GM23248 (cell line): ENCODE data around the gene PCDHB14.

Experiments used
- EZH2 ChIP-seq: fragments of 200-600 bp; sonication (generic); IDR thresholded peaks from 2 replicates; pipeline ENCODE4 v1.6.1; 2018; ENCODE audit warnings: antibody characterized with exemption, mild to moderate bottlenecking; ENCODE audit not compliant: insufficient read depth, poor library complexity, severe bottlenecking
- EZH2phosphoT487 ChIP-seq: fragments of 200-600 bp; sonication (generic); IDR thresholded peaks from 2 replicates; pipeline ENCODE4 v1.6.1; 2018; ENCODE audit warnings: antibody characterized with exemption, moderate library complexity, mild to moderate bottlenecking, low read depth; ENCODE audit not compliant: insufficient read depth

DNA sequence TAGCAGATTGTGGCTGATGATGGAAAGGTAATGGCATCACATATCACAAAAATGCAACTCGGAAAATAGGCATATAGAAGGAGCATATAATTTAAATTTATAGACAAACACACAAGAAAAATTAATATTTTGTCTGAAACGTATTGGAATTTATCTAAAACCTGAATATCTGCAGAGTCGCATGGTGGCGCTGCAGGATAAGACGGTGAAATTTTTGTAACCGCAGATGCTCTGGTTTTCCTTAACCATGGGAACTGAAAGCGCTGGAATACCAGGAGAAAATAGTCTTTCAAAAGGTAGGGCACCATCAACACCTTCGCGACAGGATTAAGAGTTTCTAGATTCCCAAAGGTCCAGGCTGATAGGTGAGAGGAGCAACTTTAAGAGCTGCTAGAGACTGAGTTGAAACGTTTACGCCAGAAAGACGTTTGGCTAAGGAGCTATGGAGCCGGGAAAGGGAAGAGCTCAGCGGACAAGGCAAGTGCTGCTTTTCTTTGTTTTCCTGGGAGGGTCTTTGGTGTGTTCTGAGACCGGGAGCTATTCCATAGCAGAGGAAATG lies 11.0 kb downstream of the PCDHB14 start:
- TF ChIP-seq EZH2 (no peak), EZH2phosphoT487 (no peak)
